Esophagus muscularis mucosa (tissue), 4 donors: ENCODE results near the gene TMEM200B.
A peak's percentile ranks its signal among the peaks of the same experiment; 100 is the strongest.

ENCODE experiments used
- CTCF ChIP-seq, 3 experiments: fragments of 200-600 bp in 2 of 3; fragments of 450-650 bp in 1 of 3; sonication (generic) in 2 of 3; IDR thresholded peaks; one replicate each; pipeline ENCODE4 v1.5.1; 2017 to 2019; ENCODE audit warnings: antibody characterized with exemption in 3 of 3, mild to moderate bottlenecking in 2 of 3, moderate library complexity in 1 of 3
- EP300 ChIP-seq: sonication (generic); formaldehyde crosslinking; IDR thresholded peaks from one replicate; pipeline ENCODE4 v1.6.1; 2017; ENCODE audit warnings: antibody characterized with exemption
- POLR2A ChIP-seq: fragments of 450-650 bp; IDR thresholded peaks from one replicate; pipeline ENCODE4 v1.6.1; 2017; ENCODE audit warnings: antibody characterized with exemption, moderate library complexity, mild to moderate bottlenecking, low read depth
- POLR2AphosphoS5 ChIP-seq, 2 donors: sonication (generic); formaldehyde crosslinking; IDR thresholded peaks; one replicate each; pipeline ENCODE4 v1.6.1; 2017; ENCODE audit warnings: antibody characterized with exemption in 2 of 2

- peak; percentile 89 to 90 (median 90) for TF ChIP-seq CTCF (IDR thresholded peaks at IDR 0.05)
- TF ChIP-seq POLR2A = peak; percentile 51
- TF ChIP-seq POLR2AphosphoS5 (IDR thresholded peaks at IDR 0.05) = peak; percentile 90 to 98
- no peak for TF ChIP-seq EP300
Observed at GRCh38 chr1:29124366-29125236, 898 bp upstream of the TMEM200B start.
